Ureter (tissue), 1 donor: ENCODE measurements around the gene ACSF3. TPM values are rescaled to one million over a fixed set of nuclear protein-coding genes. Genes with fewer than 3 reads are reported as not detected.

Experiments
- DNase-seq: peaks from one replicate; pipeline ENCODE4 v3.0.0-alpha.2; 2020; ENCODE audit warnings: low spot score
- total RNA-seq: library from RNA; stranded (reverse); gene quantifications from one replicate; pipeline ENCODE4 v1.2.4, GENCODE V29; 2023
- donor health status: DM: yes; HTN: yes; CAD: no.

The ACSF3 gene
- total RNA-seq, 1 donor from 2014 or later = 51.7 TPM

GRCh38 chr16:89190150-89190958, 96.7 kb downstream of the ACSF3 start:
- DNase-seq = no peak

GRCh38 chr16:89191033-89191900, 97.6 kb downstream of the ACSF3 start:
- peak; percentile 45 for DNase-seq

GRCh38 chr16:89191901-89192185, 98.2 kb downstream of the ACSF3 start:
- no peak for DNase-seq

GRCh38 chr16:89192186-89192955, 98.7 kb downstream of the ACSF3 start:
- peak; percentile 89 for DNase-seq

GRCh38 chr16:89192956-89193575, 99.4 kb downstream of the ACSF3 start:
- DNase-seq = no peak

GRCh38 chr16:89193576-89194293, 100.1 kb downstream of the ACSF3 start:
- DNase-seq = peak; percentile 44

- no peak for DNase-seq
Observed at GRCh38 chr16:89194340-89195311, 101.0 kb downstream of the ACSF3 start.

GRCh38 chr16:89195521-89196171, 102.0 kb downstream of the ACSF3 start:
- no peak for DNase-seq

- no peak for DNase-seq
Observed at GRCh38 chr16:89197033-89197632, 103.5 kb downstream of the ACSF3 start.

- DNase-seq = no peak
Observed at GRCh38 chr16:89197633-89198416, 104.2 kb downstream of the ACSF3 start.

- DNase-seq = no peak
Observed at GRCh38 chr16:89198417-89199240, 105.0 kb downstream of the ACSF3 start.

- DNase-seq = no peak
Observed at GRCh38 chr16:89199241-89200123, 105.8 kb downstream of the ACSF3 start.

- no peak for DNase-seq
Observed at GRCh38 chr16:89200124-89200849, 106.6 kb downstream of the ACSF3 start, which contains the start of gene SLC22A31. Gene SLC22A31, minus strand, starts transcription at chr16:89200537. Its CDS starts 36 bp downstream, at chr16:89200501.

- DNase-seq = no peak
Observed at GRCh38 chr16:89200850-89201411, 107.3 kb downstream of the ACSF3 start.
